GM21737 (cell line): ENCODE measurements around the gene TRABD2B.

ENCODE experiments used
- ATAC-seq: cut with Tn5 transposase; IDR thresholded peaks from one replicate; pipeline ENCODE4 v1.9.1; 2021; ENCODE audit warnings: mild to moderate bottlenecking, moderate library complexity; ENCODE audit not compliant: unreplicated experiment

TRABD2B gene

DNA sequence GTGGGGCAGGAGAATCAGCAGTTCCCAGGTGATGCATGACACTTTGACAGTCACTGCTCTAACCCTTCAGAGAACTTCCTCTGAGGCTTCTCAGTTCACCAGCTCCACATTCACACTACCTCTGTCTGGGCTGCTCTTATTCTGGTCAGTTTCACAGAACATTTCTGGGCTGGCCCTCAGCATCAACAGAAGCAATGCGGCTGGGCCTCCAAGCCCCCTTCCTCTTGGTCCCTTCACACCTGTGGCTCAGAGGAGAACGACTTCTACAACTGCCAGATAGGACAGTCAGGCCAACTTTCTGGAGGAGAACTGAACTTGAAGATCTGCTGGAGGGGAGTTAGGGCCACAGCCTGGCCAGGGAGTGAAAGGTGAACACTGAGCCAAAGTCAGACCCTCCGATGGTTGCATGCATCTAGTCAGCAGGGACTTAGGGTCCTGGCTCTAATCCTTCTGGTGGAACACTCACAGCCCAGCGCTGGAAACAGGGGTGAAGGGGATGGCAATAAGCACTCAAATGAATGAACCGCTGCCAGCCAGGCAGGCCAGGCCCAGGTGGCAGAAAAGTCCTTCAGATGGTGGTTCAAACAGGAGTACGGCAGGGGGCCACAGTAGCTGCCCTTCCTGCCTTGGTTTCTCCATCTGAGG, 285.2 kb downstream of the TRABD2B start:
- ATAC-seq, result no peak

GRCh38 chr1:47711184-47711847, 285.9 kb downstream of the TRABD2B start:
- no peak for ATAC-seq
